Esophagus muscularis mucosa (tissue), 3 donors: Measurements from ENCODE around the gene HCFC1.

Experiments
- CTCF ChIP-seq, 3 experiments: fragments of 200-600 bp in 2 of 3; fragments of 450-650 bp in 1 of 3; sonication (generic) in 2 of 3; IDR thresholded peaks; one replicate each; pipeline ENCODE4 v1.5.1; 2017 to 2019; ENCODE audit warnings: antibody characterized with exemption in 3 of 3, mild to moderate bottlenecking in 2 of 3, moderate library complexity in 1 of 3
- POLR2A ChIP-seq: fragments of 450-650 bp; IDR thresholded peaks from one replicate; pipeline ENCODE4 v1.6.1; 2017; ENCODE audit warnings: antibody characterized with exemption, moderate library complexity, mild to moderate bottlenecking, low read depth

- no peak for TF ChIP-seq CTCF (IDR thresholded peaks at IDR 0.05)
- no peak for TF ChIP-seq POLR2A
Measured at GRCh38 chrX:153971450-153972367, at the start of gene HCFC1.
